Upper lobe of left lung (tissue), 6 donors: ENCODE results near the gene ANK3. TPM values are rescaled to one million over a fixed set of nuclear protein-coding genes. Genes with fewer than 3 reads are reported as not detected.

Experiments
- ATAC-seq, 2 donors: fragments of 200-7000 bp; cut with Tn5 transposase; one replicate each; pipeline ENCODE4 v1.9.1; 2022; ENCODE audit warnings: mild to moderate bottlenecking in 2 of 2, moderate library complexity in 2 of 2; ENCODE audit not compliant: low FRiP score in 2 of 2
- DNase-seq, 2 donors: peaks; one replicate each; pipeline ENCODE4 v3.0.0-alpha.2; 2019 to 2020
- H3K27ac ChIP-seq, 4 donors: fragments of 200-600 bp; sonication (generic); one replicate each; pipeline ENCODE4 v1.5.1; 2016 to 2019
- H3K27me3 ChIP-seq, 4 donors: fragments of 200-600 bp; sonication (generic); one replicate each; pipeline ENCODE4 v1.5.1; 2017 to 2019
- H3K36me3 ChIP-seq, 4 donors: fragments of 200-600 bp; sonication (generic); one replicate each; pipeline ENCODE4 v1.5.1; 2016 to 2019
- H3K4me1 ChIP-seq, 4 donors: fragments of 200-600 bp; sonication (generic); one replicate each; pipeline ENCODE4 v1.5.1; 2018 to 2019
- H3K4me3 ChIP-seq, 4 donors: fragments of 200-600 bp; sonication (generic); one replicate each; pipeline ENCODE4 v1.5.1; 2017 to 2019; ENCODE audit warnings: mild to moderate bottlenecking in 2 of 4, moderate library complexity in 1 of 4
- H3K9me3 ChIP-seq, 4 donors: fragments of 200-600 bp; sonication (generic); one replicate each; pipeline ENCODE4 v1.5.1; 2018 to 2019
- CTCF ChIP-seq, 6 experiments: fragments of 450-650 bp in 4 of 6; fragments of 200-600 bp in 2 of 6; sonication (generic) in 2 of 6; IDR thresholded peaks; one replicate each; pipeline ENCODE4 v1.5.1; 2016 to 2019; ENCODE audit warnings: antibody characterized with exemption in 6 of 6
- EP300 ChIP-seq, 4 donors: sonication (generic); formaldehyde crosslinking; IDR thresholded peaks; one replicate each; pipeline ENCODE4 v1.5.1; 2017; ENCODE audit warnings: antibody characterized with exemption in 4 of 4, control low read depth in 2 of 4
- POLR2A ChIP-seq, 4 donors: fragments of 450-650 bp; IDR thresholded peaks; one replicate each; pipeline ENCODE4 v1.5.1; 2016 to 2017; ENCODE audit warnings: antibody characterized with exemption in 4 of 4, mild to moderate bottlenecking in 2 of 4
- POLR2AphosphoS5 ChIP-seq, 2 donors: sonication (generic); formaldehyde crosslinking; IDR thresholded peaks; one replicate each; pipeline ENCODE4 v1.5.1; 2017; ENCODE audit warnings: antibody characterized with exemption in 2 of 2
- WGBS, 2 donors: methylation state at CpG; one replicate each; pipeline ENCODE4 v1.1.5; 2017 to 2018; 5-methylcytosine and 5-hydroxymethylcytosine counted together
- total RNA-seq, 6 donors: library from RNA; depleted of rRNA in 4 of 6; stranded (reverse); fragments of >200 nt in 4 of 6; gene quantifications; one replicate each; pipeline versions ENCODE4 v1.1.0 to v1.2.1, GENCODE V29; 2016 to 2021
- donor health status: DM: no; HTN: no; CAD: no; lungs with moderate emphysema.
- donor health status: DM: no; HTN: yes; CAD: no; lungs with severe emphysema.

The ANK3 gene
- total RNA-seq, 6 donors from 2014 or later, result 43.9 to 193 (median 98.5) TPM

GRCh38 chr10:60009276-60009675, 380.4 kb downstream of the ANK3 start:
- Histone ChIP-seq H3K27ac (no peak overlapping the region), H3K4me3 (no peak overlapping the region), H3K4me1 (no peaks in the 10 kb centered on the region), H3K36me3 (no peaks in the 10 kb centered on the region), H3K9me3 (no peaks in the 10 kb centered on the region), H3K27me3 (no peaks in the 10 kb centered on the region)
- DNase-seq (no peak), ATAC-seq (no peak)
- TF ChIP-seq CTCF (IDR thresholded peaks at IDR 0.05) (no peak), POLR2AphosphoS5 (IDR thresholded peaks at IDR 0.05) (no peak), EP300 (IDR thresholded peaks at IDR 0.05) (no peak), POLR2A (IDR thresholded peaks at IDR 0.05) (no peak)
- 73 to 82% methylated on average over 2 of the region's 2 CpGs for WGBS, 2 donors

- H3K4me3 ChIP-seq, result no peak overlapping the region
- H3K9me3 ChIP-seq, result no peaks in the 10 kb centered on the region
- H3K36me3 ChIP-seq, result no peaks in the 10 kb centered on the region
- WGBS, 2 donors, result 81 to 83% methylated on average over 4 of the region's 4 CpGs
- H3K4me1 ChIP-seq, result no peaks in the 10 kb centered on the region
- no peak for ATAC-seq
- no peak for DNase-seq
- TF ChIP-seq POLR2AphosphoS5 (IDR thresholded peaks at IDR 0.05) (no peak), POLR2A (IDR thresholded peaks at IDR 0.05) (no peak), CTCF (IDR thresholded peaks at IDR 0.05) (no peak), EP300 (IDR thresholded peaks at IDR 0.05) (no peak)
- H3K27me3 ChIP-seq, result no peaks in the 10 kb centered on the region
- H3K27ac ChIP-seq, result no peak overlapping the region
These were observed 380.9 kb downstream of the ANK3 start for GRCh38 chr10:60008816-60009215.

DNA sequence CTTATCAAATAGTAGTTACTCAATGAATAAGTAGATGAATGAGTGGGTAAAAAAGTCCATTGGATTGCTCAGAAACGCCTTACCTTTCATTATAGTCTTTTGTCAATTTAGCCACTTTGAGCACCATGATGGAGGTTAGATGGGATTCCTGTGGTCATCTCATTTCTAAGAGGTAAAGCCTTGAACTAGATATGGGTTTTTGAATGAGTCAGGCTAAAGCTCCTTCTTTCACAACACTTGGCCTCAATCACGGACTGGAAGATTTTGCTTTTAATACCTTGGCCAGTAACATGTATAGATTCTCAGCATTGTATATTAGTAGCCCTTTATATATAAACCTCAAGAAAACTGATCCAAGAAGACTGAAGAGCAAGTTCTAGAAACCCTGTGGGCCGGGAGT, 383.6 kb downstream of the ANK3 start:
- ATAC-seq, result no peak
- Histone ChIP-seq H3K4me1 (no peaks in the 10 kb centered on the region), H3K4me3 (no peak overlapping the region), H3K27ac (no peak overlapping the region), H3K27me3 (no peaks in the 10 kb centered on the region), H3K36me3 (no peaks in the 10 kb centered on the region), H3K9me3 (no peaks in the 10 kb centered on the region)
- WGBS, 2 donors, result 83 to 86% methylated on average over 3 of the region's 3 CpGs
- DNase-seq, result no peak
- TF ChIP-seq POLR2A (IDR thresholded peaks at IDR 0.05) (no peak), CTCF (IDR thresholded peaks at IDR 0.05) (no peak), POLR2AphosphoS5 (IDR thresholded peaks at IDR 0.05) (no peak), EP300 (IDR thresholded peaks at IDR 0.05) (no peak)

DNA sequence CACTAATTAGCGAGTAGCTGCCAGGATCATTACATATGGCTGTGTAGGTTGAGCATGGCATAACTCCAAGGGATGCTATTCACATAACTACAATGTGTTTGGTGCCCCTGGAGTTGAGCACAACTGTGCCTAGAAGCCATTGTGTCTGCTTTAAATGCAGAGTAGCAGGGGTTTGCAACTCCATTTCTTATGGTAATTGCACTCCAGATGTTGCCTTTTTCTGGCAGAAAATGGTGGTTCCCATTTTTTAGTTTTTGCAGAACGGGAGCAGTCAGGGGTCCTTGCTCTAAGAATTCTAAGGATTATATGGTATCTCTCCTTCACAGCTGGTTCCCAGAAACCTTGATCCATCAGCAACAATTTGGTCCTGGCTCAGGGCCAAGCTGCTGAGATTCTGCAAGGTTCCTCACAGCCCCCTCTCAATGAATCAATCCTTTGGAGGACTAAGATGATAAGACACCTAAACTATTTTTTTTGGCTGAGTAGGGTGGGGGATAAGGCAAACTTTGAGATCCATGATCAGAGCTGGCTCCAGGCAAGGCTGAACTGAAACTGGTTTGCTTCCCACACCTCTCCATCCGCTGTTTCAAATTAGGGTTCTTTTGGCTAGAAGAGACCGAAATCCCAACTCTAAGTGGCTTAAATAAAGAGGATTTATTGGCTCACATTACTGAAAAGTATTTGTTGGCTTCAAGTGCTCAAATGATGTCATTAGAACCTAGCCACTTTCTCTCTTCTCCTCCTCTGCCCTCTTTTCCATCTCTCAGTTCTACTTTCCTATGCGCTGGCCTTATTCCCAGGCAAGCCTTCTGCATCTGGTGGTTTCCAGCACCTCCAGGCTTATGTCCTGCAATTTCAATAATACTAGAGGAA, 385.8 kb downstream of the ANK3 start:
- TF ChIP-seq CTCF (IDR thresholded peaks at IDR 0.05) (no peak), POLR2A (IDR thresholded peaks at IDR 0.05) (no peak), POLR2AphosphoS5 (IDR thresholded peaks at IDR 0.05) (no peak), EP300 (IDR thresholded peaks at IDR 0.05) (no peak)
- ATAC-seq (peak in 1 of 2 donors; percentile 61), DNase-seq (no peak)
- 82 to 85% methylated on average over 5 of the region's 5 CpGs for WGBS, 2 donors
- Histone ChIP-seq H3K27ac (no peak overlapping the region), H3K27me3 (no peaks in the 10 kb centered on the region), H3K9me3 (no peaks in the 10 kb centered on the region), H3K4me3 (no peak overlapping the region), H3K4me1 (no peaks in the 10 kb centered on the region), H3K36me3 (no peaks in the 10 kb centered on the region)

- Histone ChIP-seq H3K4me1 (no peaks in the 10 kb centered on the region), H3K9me3 (no peaks in the 10 kb centered on the region), H3K27ac (no peak overlapping the region), H3K27me3 (no peaks in the 10 kb centered on the region), H3K36me3 (no peaks in the 10 kb centered on the region), H3K4me3 (no peak overlapping the region)
- no peak for ATAC-seq
- DNase-seq, result no peak
- TF ChIP-seq CTCF (IDR thresholded peaks at IDR 0.05), result no peak
- no peak for TF ChIP-seq POLR2A (IDR thresholded peaks at IDR 0.05)
- no peak for TF ChIP-seq EP300 (IDR thresholded peaks at IDR 0.05)
- no peak for TF ChIP-seq POLR2AphosphoS5 (IDR thresholded peaks at IDR 0.05)
- WGBS, 2 donors, result 87 to 91% methylated on average over 3 of the region's 3 CpGs
These were observed 388.9 kb downstream of the ANK3 start for GRCh38 chr10:60000747-60001146.
